Measurements from ENCODE around the gene DNASE2B.
A peak's percentile ranks its signal among the peaks of the same experiment; 100 is the strongest.

The DNASE2B gene

GRCh38 chr1:84377480-84378095 lies 20.7 kb upstream of the DNASE2B start:
- no peaks in the 10 kb centered on the region for H3K27me3 ChIP-seq
- H3K4me3 ChIP-seq (ENCODE audit: low read depth, low read length): no peak overlapping the region
- no peak for TF ChIP-seq CTCF (IDR thresholded peaks at IDR 0.05; ENCODE audit: low read depth, low read length)
- H3K9me3 ChIP-seq: no peaks in the 10 kb centered on the region
- peak; percentile 35 for DNase-seq
- no peaks in the 10 kb centered on the region for H3K36me3 ChIP-seq
- peaks cover 2% of the 10 kb centered on the region; the same call in 1 of the 2 replicates for H3K4me1 ChIP-seq

GRCh38 chr1:84379138-84379916 lies 19.0 kb upstream of the DNASE2B start:
- H3K4me1 ChIP-seq: peaks cover 2% of the 10 kb centered on the region; the same call in 1 of the 2 replicates
- H3K27me3 ChIP-seq: no peaks in the 10 kb centered on the region
- H3K9me3 ChIP-seq: no peaks in the 10 kb centered on the region
- H3K4me3 ChIP-seq (ENCODE audit: low read depth, low read length): no peak overlapping the region
- TF ChIP-seq CTCF (IDR thresholded peaks at IDR 0.05; ENCODE audit: low read depth, low read length): no peak
- H3K36me3 ChIP-seq: no peaks in the 10 kb centered on the region
- DNase-seq: no peak

DNA sequence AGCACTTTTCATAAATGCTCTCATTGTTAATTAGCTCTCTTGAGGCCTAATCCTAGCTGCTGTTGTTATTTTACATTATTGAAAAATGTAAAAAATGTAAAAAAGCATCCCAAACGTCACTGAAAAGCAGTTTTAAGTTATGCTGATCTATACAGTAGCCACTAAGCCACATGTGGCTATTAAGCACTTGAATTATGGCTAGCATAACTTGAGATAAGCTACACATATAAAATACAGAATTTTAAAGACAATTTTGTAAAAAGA lies 18.4 kb upstream of the DNASE2B start:
- Histone ChIP-seq H3K36me3 (no peaks in the 10 kb centered on the region), H3K27me3 (no peaks in the 10 kb centered on the region), H3K4me1 (peaks cover 2% of the 10 kb centered on the region; the same call in 1 of the 2 replicates), H3K9me3 (no peaks in the 10 kb centered on the region), H3K4me3 (ENCODE audit: low read depth, low read length) (no peak overlapping the region)
- TF ChIP-seq CTCF (IDR thresholded peaks at IDR 0.05; ENCODE audit: low read depth, low read length): no peak
- no peak for DNase-seq

- no peaks in the 10 kb centered on the region for H3K9me3 ChIP-seq
- no peak for DNase-seq
- no peak for TF ChIP-seq CTCF (IDR thresholded peaks at IDR 0.05; ENCODE audit: low read depth, low read length)
These were observed 16.2 kb upstream of the DNASE2B start for GRCh38 chr1:84382127-84382526.

GRCh38 chr1:84385347-84385746 lies 12.9 kb upstream of the DNASE2B start:
- TF ChIP-seq CTCF (IDR thresholded peaks at IDR 0.05; ENCODE audit: low read depth, low read length): no peak
- Histone ChIP-seq H3K27me3 (no peaks in the 10 kb centered on the region), H3K4me3 (ENCODE audit: low read depth, low read length) (no peak overlapping the region), H3K36me3 (no peaks in the 10 kb centered on the region), H3K9me3 (no peaks in the 10 kb centered on the region), H3K4me1 (no peaks in the 10 kb centered on the region)
- no peak for DNase-seq

More at GRCh38 chr1:84382127-84382526, 16.2 kb upstream of the DNASE2B start:
- Histone ChIP-seq H3K36me3 (no peaks in the 10 kb centered on the region), H3K4me3 (ENCODE audit: low read depth, low read length) (no peak overlapping the region), H3K4me1 (peaks cover 2% of the 10 kb centered on the region; the same call in 1 of the 2 replicates), H3K27me3 (no peaks in the 10 kb centered on the region)

All from BE2C (cell line).